WTC11 (cell line): ENCODE measurements around the gene PLEKHA6. TPM values are rescaled to one million over a fixed set of nuclear protein-coding genes. Genes with fewer than 3 reads are reported as not detected.

Source experiments
- ATAC-seq: fragments of 200-7000 bp; cut with Tn5 transposase; 2 replicates; pipeline ENCODE4 v1.10.0; 2021; ENCODE audit warnings: mild to moderate bottlenecking, moderate library complexity
- CTCF ChIA-PET: fragments of 300-600 bp; sonication (Branson Sonifier 250); formaldehyde crosslinking; loops from one replicate; lab custom pipeline; 2021; ENCODE audit warnings: antibody characterized with exemption; lab: Charles Lee
- POLR2A ChIA-PET: fragments of 350-600 bp; sonication (Branson Sonifier 250); formaldehyde crosslinking; loops from one replicate; lab custom pipeline; 2021; ENCODE audit warnings: antibody characterized with exemption; lab: Charles Lee
- DNase-seq: peaks from one replicate; pipeline ENCODE4 v3.0.0; 2021; ENCODE audit warnings: low spot score
- H3K27ac Mint-ChIP-seq: 2 replicates; pipeline ENCODE4 v1.8.0; 2021; ENCODE audit warnings: mixed read lengths
- H3K27me3 Mint-ChIP-seq: 2 replicates; pipeline ENCODE4 v1.8.0; 2021; ENCODE audit warnings: low read depth, mild to moderate bottlenecking, moderate library complexity, mixed read lengths
- H3K36me3 Mint-ChIP-seq: 2 replicates; pipeline ENCODE4 v1.8.0; 2021; ENCODE audit warnings: mixed read lengths
- H3K4me1 Mint-ChIP-seq: 2 replicates; pipeline ENCODE4 v1.8.0; 2022; ENCODE audit warnings: mixed read lengths
- H3K4me3 Mint-ChIP-seq: 2 replicates; pipeline ENCODE4 v1.8.0; 2021; ENCODE audit warnings: mild to moderate bottlenecking, moderate library complexity, mixed read lengths
- H3K9me3 Mint-ChIP-seq: 2 replicates; pipeline ENCODE4 v1.8.0; 2021; ENCODE audit warnings: mixed read lengths
- ELF4 ChIP-seq: sonication (generic); formaldehyde crosslinking; IDR thresholded peaks from 2 replicates; pipeline ENCODE4 v1.8.1; 2022; ENCODE audit warnings: low read depth, mild to moderate bottlenecking, moderate library complexity, missing genetic modification reagents
- GABPB1 ChIP-seq: sonication (generic); formaldehyde crosslinking; IDR thresholded peaks from 2 replicates; pipeline ENCODE4 v1.8.1; 2023; ENCODE audit warnings: mild to moderate bottlenecking, missing genetic modification reagents
- IRF2 ChIP-seq: sonication (generic); formaldehyde crosslinking; IDR thresholded peaks from 2 replicates; pipeline ENCODE4 v1.8.0; 2022; ENCODE audit warnings: low read depth, missing genetic modification reagents, borderline replicate concordance
- KAT7 ChIP-seq: sonication (generic); formaldehyde crosslinking; IDR thresholded peaks from 2 replicates; pipeline ENCODE4 v1.8.1; 2023; ENCODE audit warnings: missing genetic modification reagents, mild to moderate bottlenecking, borderline replicate concordance
- NFE2L1 ChIP-seq: sonication (generic); formaldehyde crosslinking; IDR thresholded peaks from 2 replicates; pipeline ENCODE4 v1.8.1; 2023; ENCODE audit warnings: missing genetic modification reagents
- NR1H2 ChIP-seq: sonication (generic); formaldehyde crosslinking; IDR thresholded peaks from 2 replicates; pipeline ENCODE4 v1.9.0; 2021; ENCODE audit warnings: mild to moderate bottlenecking, moderate library complexity, missing genetic modification reagents
- NR3C1 ChIP-seq: sonication (generic); formaldehyde crosslinking; conservative IDR thresholded peaks from 2 replicates; pipeline ENCODE4 v1.8.1; 2023; ENCODE audit warnings: low read depth, mild to moderate bottlenecking, missing genetic modification reagents
- OVOL2 ChIP-seq: fragments of 250-450 bp; sonication (Bioruptor Pico); IDR thresholded peaks from 2 replicates; pipeline ENCODE4 v1.9.0; 2021; ENCODE audit warnings: mild to moderate bottlenecking, borderline replicate concordance
- RORB ChIP-seq: fragments of 250-450 bp; sonication (Bioruptor Pico); IDR thresholded peaks from 2 replicates; pipeline ENCODE4 v1.9.0; 2021; ENCODE audit warnings: mild to moderate bottlenecking
- SMAD3 ChIP-seq: sonication (generic); formaldehyde crosslinking; IDR thresholded peaks from 2 replicates; pipeline ENCODE4 v1.8.0; 2022; ENCODE audit warnings: missing genetic modification reagents, mild to moderate bottlenecking, borderline replicate concordance
- ZNF317 ChIP-seq: sonication (generic); formaldehyde crosslinking; IDR thresholded peaks from 2 replicates; pipeline ENCODE4 v1.8.1; 2023; ENCODE audit warnings: low read depth, mild to moderate bottlenecking, moderate library complexity, missing genetic modification reagents, borderline replicate concordance
- total RNA-seq: library from RNA; stranded (reverse); gene quantifications from 3 replicates; pipeline ENCODE4 v1.2.3, GENCODE V29; 2021
- TF ChIP-seq, protein P1 (sequence below): fragments of 250-450 bp; sonication (Bioruptor Pico); IDR thresholded peaks from 2 replicates; pipeline ENCODE4 v1.8.0; 2021; ENCODE audit warnings: mild to moderate bottlenecking
- TF ChIP-seq, protein P2 (sequence below): fragments of 250-450 bp; sonication (Bioruptor Pico); conservative IDR thresholded peaks from 2 replicates; pipeline ENCODE4 v1.9.0; 2021; ENCODE audit warnings: mild to moderate bottlenecking
- TF ChIP-seq, protein P3 (sequence below): fragments of 250-450 bp; sonication (Bioruptor Pico); IDR thresholded peaks from 2 replicates; pipeline ENCODE4 v1.9.0; 2021; ENCODE audit warnings: moderate library complexity, mild to moderate bottlenecking, inconsistent platforms, borderline replicate concordance
- TF ChIP-seq, protein P4 (sequence below): sonication (generic); formaldehyde crosslinking; IDR thresholded peaks from 2 replicates; pipeline ENCODE4 v1.8.0; 2023; ENCODE audit warnings: missing genetic modification reagents, mild to moderate bottlenecking, borderline replicate concordance
- TF ChIP-seq, protein P5 (sequence below): sonication (generic); formaldehyde crosslinking; IDR thresholded peaks from 2 replicates; pipeline ENCODE4 v1.8.1; 2022; ENCODE audit warnings: low read depth, mild to moderate bottlenecking, moderate library complexity, missing genetic modification reagents, borderline replicate concordance
- TF ChIP-seq, protein P6 (sequence below): sonication (generic); formaldehyde crosslinking; IDR thresholded peaks from 2 replicates; pipeline ENCODE4 v1.8.1; 2022; ENCODE audit warnings: missing genetic modification reagents, borderline replicate concordance
- TF ChIP-seq, protein P7 (sequence below): fragments of 250-450 bp; sonication (Bioruptor Pico); IDR thresholded peaks from 2 replicates; pipeline ENCODE4 v1.9.0; 2021; ENCODE audit warnings: mild to moderate bottlenecking

The PLEKHA6 gene
- total RNA-seq, 1 experiment from 2014 or later: 11.6 TPM

DNA sequence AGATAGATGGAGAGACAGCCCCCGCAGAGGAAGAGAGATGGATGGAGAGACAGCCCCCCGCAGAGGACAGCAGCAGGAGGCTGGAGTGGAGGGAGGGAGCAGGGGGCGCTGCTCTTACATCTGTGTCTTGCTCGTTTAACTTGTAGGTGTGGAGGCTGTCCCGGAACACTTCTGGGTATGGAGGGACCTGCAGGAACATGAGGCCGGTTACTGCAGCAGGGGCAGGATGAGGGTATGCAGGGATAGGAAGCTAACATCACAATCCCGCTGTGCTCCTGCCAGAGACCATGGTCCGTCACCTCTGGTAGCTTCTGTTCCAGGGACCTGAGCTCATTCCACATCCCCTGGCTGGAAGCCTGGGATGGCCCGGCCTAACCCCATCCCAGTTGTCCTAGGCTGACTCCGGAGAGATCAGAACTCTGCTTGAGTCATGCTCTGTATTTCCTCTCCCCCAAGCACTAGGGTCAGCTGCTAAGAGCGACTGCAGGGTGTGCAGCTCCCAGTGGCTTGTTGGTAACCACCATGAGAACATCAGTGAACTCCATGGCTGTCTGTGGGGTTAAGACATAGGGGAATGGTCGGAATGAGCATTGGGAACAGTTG lies 109.2 kb downstream of the PLEKHA6 start (continued):
- TF ChIP-seq, protein P1, sequence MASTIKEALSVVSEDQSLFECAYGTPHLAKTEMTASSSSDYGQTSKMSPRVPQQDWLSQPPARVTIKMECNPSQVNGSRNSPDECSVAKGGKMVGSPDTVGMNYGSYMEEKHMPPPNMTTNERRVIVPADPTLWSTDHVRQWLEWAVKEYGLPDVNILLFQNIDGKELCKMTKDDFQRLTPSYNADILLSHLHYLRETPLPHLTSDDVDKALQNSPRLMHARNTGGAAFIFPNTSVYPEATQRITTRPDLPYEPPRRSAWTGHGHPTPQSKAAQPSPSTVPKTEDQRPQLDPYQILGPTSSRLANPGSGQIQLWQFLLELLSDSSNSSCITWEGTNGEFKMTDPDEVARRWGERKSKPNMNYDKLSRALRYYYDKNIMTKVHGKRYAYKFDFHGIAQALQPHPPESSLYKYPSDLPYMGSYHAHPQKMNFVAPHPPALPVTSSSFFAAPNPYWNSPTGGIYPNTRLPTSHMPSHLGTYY (CRISPR knock-in tag): no peak
- TF ChIP-seq, protein P2, sequence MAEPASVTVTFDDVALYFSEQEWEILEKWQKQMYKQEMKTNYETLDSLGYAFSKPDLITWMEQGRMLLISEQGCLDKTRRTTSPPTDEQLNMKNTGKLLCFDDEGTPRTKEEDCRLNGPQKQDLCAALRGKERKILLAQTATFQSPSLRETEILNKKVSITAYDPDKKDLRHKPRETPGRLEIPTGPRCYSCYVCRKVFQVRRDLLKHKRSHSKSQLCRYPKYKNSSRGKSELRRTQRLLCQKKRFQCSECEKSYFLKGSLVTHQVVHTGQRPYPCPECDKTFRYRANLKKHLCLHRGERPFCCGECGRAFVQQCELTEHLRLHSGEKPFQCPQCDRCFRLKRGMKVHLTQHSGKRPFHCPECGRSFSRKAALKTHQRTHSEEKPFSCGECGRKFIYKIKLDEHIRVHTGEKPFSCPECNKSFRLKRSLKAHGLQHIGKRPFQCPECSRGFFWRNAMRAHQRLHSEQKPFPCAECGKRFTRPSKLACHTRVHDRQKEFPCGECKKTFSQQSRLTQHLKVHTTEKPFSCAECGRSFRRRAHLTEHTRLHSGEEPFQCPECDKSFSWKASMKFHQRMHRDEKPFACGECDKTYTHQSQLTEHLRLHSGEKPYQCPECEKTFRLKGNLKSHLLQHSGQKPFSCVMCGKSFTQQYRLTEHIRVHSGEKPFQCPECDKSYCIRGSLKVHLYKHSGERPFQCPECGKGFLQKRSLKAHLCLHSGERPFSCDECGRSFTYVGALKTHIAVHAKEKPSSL (CRISPR knock-in tag): no peak
- TF ChIP-seq, protein P3, sequence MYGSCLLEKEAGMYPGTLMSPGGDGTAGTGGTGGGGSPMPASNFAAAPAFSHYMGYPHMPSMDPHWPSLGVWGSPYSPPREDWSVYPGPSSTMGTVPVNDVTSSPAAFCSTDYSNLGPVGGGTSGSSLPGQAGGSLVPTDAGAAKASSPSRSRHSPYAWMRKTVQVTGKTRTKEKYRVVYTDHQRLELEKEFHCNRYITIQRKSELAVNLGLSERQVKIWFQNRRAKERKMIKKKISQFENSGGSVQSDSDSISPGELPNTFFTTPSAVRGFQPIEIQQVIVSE (CRISPR knock-in tag): no peak
- no peak for TF ChIP-seq GABPB1 (CRISPR knock-in tag)
- TF ChIP-seq, protein P4, sequence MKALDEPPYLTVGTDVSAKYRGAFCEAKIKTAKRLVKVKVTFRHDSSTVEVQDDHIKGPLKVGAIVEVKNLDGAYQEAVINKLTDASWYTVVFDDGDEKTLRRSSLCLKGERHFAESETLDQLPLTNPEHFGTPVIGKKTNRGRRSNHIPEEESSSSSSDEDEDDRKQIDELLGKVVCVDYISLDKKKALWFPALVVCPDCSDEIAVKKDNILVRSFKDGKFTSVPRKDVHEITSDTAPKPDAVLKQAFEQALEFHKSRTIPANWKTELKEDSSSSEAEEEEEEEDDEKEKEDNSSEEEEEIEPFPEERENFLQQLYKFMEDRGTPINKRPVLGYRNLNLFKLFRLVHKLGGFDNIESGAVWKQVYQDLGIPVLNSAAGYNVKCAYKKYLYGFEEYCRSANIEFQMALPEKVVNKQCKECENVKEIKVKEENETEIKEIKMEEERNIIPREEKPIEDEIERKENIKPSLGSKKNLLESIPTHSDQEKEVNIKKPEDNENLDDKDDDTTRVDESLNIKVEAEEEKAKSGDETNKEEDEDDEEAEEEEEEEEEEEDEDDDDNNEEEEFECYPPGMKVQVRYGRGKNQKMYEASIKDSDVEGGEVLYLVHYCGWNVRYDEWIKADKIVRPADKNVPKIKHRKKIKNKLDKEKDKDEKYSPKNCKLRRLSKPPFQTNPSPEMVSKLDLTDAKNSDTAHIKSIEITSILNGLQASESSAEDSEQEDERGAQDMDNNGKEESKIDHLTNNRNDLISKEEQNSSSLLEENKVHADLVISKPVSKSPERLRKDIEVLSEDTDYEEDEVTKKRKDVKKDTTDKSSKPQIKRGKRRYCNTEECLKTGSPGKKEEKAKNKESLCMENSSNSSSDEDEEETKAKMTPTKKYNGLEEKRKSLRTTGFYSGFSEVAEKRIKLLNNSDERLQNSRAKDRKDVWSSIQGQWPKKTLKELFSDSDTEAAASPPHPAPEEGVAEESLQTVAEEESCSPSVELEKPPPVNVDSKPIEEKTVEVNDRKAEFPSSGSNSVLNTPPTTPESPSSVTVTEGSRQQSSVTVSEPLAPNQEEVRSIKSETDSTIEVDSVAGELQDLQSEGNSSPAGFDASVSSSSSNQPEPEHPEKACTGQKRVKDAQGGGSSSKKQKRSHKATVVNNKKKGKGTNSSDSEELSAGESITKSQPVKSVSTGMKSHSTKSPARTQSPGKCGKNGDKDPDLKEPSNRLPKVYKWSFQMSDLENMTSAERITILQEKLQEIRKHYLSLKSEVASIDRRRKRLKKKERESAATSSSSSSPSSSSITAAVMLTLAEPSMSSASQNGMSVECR (CRISPR knock-in tag): no peak
- no peak for TF ChIP-seq ELF4
- TF ChIP-seq OVOL2: no peak
- TF ChIP-seq SMAD3 (CRISPR knock-in tag): no peak
- TF ChIP-seq NR1H2: no peak
- no peak for TF ChIP-seq RORB (CRISPR knock-in tag)
- no peak for TF ChIP-seq NFE2L1 (CRISPR knock-in tag)
- TF ChIP-seq, all 79 proteins: peak for 0

DNA sequence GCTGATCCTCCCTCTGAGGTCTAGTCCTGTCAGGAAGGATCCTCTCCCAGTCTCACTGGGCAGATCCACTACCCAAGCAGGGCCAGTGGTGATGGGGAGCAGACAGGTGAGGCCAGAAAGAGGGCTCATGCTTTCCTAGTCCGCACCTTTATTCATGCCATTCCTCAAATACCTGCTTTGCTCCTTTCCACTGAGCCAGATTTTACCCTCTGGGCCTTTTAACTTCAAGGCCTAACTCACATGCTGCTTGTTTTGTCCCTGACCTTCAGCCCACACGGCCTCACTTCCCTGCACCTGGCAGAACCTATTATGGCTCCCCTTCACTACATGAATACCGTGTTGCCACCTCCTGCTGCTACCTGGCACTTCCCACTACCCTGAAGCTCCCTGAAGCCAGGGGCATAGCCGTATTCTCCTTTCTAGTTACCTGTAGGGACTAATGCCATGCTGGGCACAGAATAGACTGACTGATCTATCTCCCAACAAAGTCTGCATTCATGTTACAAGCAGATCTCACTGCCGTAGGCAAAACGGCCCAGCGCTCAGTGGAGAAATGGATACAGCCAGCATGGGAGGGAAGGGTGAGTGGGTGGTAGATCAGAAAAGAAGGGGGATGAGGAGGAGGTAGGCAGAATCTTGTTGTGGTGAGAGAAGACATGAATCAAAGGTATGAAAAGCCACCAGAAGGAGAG lies 109.8 kb downstream of the PLEKHA6 start:
- no peak overlapping the region for H3K27ac Mint-ChIP-seq
- no peak for TF ChIP-seq KAT7 (CRISPR knock-in tag)
- TF ChIP-seq, protein P5, sequence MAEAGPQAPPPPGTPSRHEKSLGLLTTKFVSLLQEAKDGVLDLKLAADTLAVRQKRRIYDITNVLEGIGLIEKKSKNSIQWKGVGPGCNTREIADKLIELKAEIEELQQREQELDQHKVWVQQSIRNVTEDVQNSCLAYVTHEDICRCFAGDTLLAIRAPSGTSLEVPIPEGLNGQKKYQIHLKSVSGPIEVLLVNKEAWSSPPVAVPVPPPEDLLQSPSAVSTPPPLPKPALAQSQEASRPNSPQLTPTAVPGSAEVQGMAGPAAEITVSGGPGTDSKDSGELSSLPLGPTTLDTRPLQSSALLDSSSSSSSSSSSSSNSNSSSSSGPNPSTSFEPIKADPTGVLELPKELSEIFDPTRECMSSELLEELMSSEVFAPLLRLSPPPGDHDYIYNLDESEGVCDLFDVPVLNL: no peak
- no peak for TF ChIP-seq ZNF317 (CRISPR knock-in tag)
- no peak for TF ChIP-seq IRF2 (CRISPR knock-in tag)
- TF ChIP-seq, protein P6, sequence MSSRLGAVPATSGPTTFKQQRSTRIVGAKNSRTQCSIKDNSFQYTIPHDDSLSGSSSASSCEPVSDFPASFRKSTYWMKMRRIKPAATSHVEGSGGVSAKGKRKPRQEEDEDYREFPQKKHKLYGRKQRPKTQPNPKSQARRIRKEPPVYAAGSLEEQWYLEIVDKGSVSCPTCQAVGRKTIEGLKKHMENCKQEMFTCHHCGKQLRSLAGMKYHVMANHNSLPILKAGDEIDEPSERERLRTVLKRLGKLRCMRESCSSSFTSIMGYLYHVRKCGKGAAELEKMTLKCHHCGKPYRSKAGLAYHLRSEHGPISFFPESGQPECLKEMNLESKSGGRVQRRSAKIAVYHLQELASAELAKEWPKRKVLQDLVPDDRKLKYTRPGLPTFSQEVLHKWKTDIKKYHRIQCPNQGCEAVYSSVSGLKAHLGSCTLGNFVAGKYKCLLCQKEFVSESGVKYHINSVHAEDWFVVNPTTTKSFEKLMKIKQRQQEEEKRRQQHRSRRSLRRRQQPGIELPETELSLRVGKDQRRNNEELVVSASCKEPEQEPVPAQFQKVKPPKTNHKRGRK: no peak
- TF ChIP-seq, protein P7, sequence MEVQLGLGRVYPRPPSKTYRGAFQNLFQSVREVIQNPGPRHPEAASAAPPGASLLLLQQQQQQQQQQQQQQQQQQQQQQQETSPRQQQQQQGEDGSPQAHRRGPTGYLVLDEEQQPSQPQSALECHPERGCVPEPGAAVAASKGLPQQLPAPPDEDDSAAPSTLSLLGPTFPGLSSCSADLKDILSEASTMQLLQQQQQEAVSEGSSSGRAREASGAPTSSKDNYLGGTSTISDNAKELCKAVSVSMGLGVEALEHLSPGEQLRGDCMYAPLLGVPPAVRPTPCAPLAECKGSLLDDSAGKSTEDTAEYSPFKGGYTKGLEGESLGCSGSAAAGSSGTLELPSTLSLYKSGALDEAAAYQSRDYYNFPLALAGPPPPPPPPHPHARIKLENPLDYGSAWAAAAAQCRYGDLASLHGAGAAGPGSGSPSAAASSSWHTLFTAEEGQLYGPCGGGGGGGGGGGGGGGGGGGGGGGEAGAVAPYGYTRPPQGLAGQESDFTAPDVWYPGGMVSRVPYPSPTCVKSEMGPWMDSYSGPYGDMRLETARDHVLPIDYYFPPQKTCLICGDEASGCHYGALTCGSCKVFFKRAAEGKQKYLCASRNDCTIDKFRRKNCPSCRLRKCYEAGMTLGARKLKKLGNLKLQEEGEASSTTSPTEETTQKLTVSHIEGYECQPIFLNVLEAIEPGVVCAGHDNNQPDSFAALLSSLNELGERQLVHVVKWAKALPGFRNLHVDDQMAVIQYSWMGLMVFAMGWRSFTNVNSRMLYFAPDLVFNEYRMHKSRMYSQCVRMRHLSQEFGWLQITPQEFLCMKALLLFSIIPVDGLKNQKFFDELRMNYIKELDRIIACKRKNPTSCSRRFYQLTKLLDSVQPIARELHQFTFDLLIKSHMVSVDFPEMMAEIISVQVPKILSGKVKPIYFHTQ (CRISPR knock-in tag): no peak
- TF ChIP-seq ELF4: no peak
- TF ChIP-seq NR3C1: no peak

More for the DNA sequence above, 109.8 kb downstream of the PLEKHA6 start:
- no peak for DNase-seq
- CTCF ChIA-PET: interaction anchor here (0.8 to 4.5 kb wide), 3 partner anchors 9 to 43 kb away, joined by 4 to 17 read pairs (median 5); partner anchors contain the start of gene GOLT1A
- Mint-ChIP-seq H3K27me3 (no peaks in the 10 kb centered on the region), H3K4me1 (peaks cover 41% of the 10 kb centered on the region), H3K9me3 (no peaks in the 10 kb centered on the region), H3K4me3 (no peak overlapping the region), H3K36me3 (no peaks in the 10 kb centered on the region)
- POLR2A ChIA-PET: no interaction called here
- no peak; the same call in 1 of the 2 replicates for ATAC-seq
